GM18507 (cell line): ENCODE data around the gene GDI1.
A peak's percentile ranks its signal among the peaks of the same experiment; 100 is the strongest.

Experiments used
- DNase-seq: peaks from one replicate; pipeline ENCODE4 v3.0.0; 2011; ENCODE audit warnings: low read depth; ENCODE audit not compliant: insufficient read length; ENCODE audit errors: extremely low spot score
- FAIRE-seq: peaks from 2 replicates; lab custom pipeline; 2011; peaks lifted over from hg19 to GRCh38; lab: Jason Lieb, UNC

GDI1 gene

DNA sequence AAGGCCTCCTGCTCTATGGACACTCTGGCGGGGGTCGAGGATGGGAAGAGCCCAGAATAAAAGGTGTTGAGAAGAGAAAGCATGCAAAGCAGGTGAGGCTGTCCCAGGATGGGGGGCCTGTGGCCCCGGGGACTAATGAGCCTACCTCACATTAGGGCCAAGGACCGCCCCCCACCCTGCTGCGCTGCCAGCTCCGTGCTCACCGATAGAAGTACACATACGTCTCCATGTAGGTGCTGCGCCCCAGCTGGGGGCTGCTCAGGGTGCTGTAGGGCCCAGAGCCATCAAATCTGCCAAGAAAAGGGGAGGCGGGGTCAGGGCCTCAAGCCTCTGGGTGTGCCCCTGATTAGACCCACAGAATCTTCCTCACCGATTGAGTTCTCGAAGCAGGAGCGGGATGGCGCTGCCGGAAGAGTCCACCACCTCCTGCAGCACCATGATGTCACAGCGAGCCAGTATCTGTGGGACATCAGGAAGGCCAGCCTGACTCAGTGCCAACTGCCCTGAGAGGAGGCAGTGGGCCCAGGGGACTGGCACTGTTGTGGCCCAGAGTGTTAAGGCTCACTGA lies 32.2 kb upstream of the GDI1 start:
- FAIRE-seq (no peak), DNase-seq (no peak)

GRCh38 chrX:154408659-154409221 lies 28.2 kb upstream of the GDI1 start:
- no peak for DNase-seq
- FAIRE-seq, result no peak

DNA sequence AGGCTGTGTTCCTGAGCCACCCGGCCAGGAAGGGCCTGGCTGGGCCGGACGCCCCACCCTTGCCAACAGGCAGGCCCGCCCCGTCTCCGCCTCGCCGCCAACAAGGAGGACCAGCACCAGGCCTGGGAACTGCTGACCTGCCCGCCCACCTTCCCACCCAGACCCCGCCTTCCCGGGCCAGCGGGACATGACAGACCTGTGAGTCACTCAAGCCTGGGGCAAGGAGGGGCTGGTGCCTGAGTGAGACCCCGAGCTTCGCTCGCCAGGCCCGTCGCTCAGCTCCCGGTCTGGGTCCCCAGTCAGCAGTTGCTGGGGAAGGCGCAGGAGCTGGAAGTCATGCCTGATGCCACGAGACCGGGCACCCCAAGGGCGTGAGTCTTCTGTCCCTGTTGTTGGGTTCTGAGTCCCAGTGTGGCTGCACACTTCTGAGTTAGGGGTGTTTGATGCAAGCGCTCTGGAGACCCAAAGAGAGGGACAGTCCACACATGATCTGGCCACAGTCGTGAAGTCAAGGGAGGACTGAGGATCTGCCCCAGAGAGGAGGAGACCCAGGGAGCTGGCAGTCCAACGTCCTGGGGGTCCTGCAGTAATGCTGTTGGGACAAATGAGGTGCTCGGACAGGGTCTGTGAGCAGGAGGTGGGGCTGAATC lies 27.6 kb upstream of the GDI1 start, which contains the start of gene DNASE1L1:
TSS of gene DNASE1L1 (minus strand) at position 33 of the 650 bp plus-strand sequence. CDS start 3,686 bp downstream, outside the sequence.
- peak; percentile 88 for FAIRE-seq

DNA sequence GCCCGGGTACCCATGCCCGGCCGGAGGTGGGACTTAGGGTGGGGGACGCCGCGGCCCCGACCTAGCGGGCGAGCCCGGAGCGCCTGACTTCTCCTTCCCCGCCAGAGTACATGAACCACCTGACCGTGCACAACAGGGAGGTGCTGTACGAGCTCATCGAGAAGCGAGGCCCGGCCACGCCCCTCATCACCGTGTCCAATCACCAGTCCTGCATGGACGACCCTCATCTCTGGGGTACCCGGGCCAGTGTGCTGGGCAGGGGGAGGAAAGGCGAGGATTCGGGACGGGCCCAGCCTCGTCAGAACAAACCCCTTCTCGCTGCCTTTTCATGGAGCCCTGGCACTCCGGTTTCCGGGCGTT lies 25.0 kb upstream of the GDI1 start:
- FAIRE-seq (peak; percentile 97), DNase-seq (no peak)

More for the DNA sequence above, 27.6 kb upstream of the GDI1 start, which contains the start of gene DNASE1L1:
- DNase-seq, result no peak

GRCh38 chrX:154412468-154412867 lies 24.5 kb upstream of the GDI1 start:
- FAIRE-seq, result peak; percentile 88
- DNase-seq, result no peak

- no peak for FAIRE-seq
- no peak for DNase-seq
These were observed 23.8 kb upstream of the GDI1 start for GRCh38 chrX:154413142-154413541.

GRCh38 chrX:154417157-154417556 lies 19.8 kb upstream of the GDI1 start:
- DNase-seq (no peak), FAIRE-seq (no peak)

DNA sequence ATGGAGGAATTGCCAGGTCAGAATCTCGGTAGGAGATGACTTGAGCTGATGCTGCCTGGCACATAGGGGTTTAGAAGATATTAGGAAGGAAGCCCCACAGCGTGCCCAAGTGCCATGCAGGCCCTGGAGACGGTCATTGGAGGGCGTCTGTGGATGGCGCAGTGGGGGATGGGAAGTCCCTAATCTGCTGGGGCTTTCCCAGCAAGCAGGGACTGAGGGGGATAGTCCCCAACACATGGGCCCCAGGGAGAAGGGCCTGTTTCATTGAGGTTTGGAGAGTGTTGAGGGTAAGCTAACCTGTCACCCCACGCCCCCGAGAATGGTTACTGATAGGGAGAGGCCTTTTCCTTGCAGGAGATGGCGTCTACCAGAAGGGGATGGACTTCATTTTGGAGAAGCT lies 17.8 kb upstream of the GDI1 start:
- no peak for FAIRE-seq
- no peak for DNase-seq

GRCh38 chrX:154419688-154420401 lies 17.1 kb upstream of the GDI1 start:
- DNase-seq (no peak), FAIRE-seq (no peak)

- FAIRE-seq, result no peak
These were observed 16.6 kb upstream of the GDI1 start for GRCh38 chrX:154420402-154420756.

DNA sequence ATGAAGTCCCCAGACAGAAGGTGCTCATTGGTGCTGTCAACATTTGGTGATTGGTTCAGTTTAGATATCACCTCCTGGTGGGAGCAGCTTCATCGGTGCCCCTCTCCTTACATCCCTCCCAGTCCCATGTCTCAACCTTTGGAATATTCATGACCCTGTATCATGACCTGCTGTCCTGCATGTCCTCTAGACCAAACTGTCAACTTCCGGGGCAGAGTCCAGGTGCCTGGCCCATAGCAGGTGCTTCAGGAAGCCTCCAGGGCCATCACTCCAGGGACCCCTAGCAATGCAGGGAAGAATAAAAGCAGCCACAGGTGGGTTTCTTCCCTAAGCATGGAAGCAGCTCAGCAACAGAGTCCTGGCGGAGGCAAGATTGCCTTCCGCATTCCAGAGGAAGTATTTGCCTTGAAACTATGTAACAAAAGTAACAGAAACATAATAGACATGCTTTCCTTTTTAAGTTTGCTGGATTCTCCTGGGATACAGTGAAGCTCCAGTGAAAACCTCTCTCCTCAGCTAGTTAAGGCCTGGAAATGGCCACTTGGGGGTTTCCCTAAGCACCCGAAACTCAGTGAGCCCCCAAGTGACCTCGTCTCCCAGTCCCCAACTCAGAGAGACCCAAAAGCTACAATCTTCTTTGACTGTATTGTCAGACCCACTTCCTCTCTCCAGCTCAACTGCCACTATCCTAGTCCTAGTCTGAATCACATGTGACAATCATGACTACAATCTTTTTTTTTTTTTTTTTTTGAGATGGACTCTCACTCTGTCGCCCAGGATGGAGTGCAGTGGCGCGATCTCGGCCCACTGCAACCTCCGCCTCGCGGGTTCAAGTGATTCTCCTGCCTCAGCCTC lies 9.8 kb upstream of the GDI1 start:
- FAIRE-seq, result no peak

More at GRCh38 chrX:154420402-154420756, 16.6 kb upstream of the GDI1 start:
- DNase-seq, result no peak

GRCh38 chrX:154428176-154429171 lies 8.5 kb upstream of the GDI1 start, which contains the start of gene ATP6AP1:
Gene ATP6AP1, plus strand, starts transcription at chrX:154428677. Its CDS starts 16 bp downstream, at chrX:154428693.
- FAIRE-seq, result peak; percentile 98
- DNase-seq, result peak; percentile 76

More for the DNA sequence above, 9.8 kb upstream of the GDI1 start:
- no peak for DNase-seq

DNA sequence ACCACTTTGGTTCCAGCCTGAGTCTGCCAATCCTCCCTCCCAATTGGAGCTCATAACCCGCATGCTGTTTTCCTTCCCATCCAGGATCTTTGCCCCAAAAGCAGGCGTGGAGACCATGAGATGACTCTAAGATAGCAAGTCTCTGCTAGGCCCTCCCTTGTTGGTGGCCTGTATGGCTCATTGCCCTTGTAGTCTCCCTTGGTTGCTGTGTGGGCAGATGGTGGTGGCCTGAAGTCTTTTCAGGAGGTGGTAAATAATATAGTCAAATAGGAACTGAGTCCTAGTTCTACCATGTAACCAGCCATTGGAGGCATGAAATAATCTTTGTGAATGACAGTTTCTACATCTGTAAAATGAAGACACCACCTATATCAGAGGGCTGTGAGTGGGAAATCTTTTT lies 7.2 kb upstream of the GDI1 start:
- FAIRE-seq, result peak; percentile 42
- DNase-seq, result no peak

DNA sequence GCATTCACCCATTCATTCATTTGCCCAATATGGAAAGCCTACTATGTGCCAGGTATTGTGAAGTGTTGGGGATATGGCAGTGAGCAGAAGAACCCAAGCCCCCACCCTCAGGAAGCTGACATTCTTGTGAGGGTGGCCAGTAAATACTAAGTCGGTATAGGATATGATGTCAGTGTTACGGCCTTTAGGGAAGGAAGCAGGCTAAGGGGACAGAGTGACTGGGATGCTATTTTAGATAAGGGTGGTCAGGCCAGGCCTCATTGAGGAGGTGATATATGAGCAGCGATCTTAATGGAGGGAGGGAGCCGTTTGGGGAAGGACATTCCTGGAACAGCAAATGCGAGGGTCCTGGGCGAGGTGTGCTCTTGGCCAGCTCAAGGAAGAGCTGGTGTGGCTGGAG lies 6.5 kb upstream of the GDI1 start:
- no peak for FAIRE-seq

DNA sequence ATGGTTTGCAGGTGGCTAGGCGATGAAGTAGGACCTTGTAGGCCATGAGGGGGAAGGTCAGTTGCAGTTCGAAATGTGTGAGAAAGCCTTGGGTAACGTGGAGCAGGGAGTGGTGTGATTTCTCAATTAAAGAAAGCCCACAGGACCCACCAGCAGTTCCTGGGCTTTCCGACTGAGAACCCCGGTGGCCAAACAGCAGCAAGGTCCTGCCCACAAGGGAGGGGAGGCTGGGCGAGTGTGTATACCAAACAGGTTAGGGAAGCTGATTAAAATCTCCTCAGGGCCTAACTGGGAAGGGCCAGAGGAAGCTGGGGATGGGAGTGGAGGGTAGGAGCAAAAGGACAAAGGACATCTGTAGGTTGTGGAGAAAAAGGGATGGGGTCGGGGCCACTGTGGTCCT lies 6.0 kb upstream of the GDI1 start:
- FAIRE-seq (no peak), DNase-seq (no peak)

More for the DNA sequence above, 6.5 kb upstream of the GDI1 start:
- no peak for DNase-seq

DNA sequence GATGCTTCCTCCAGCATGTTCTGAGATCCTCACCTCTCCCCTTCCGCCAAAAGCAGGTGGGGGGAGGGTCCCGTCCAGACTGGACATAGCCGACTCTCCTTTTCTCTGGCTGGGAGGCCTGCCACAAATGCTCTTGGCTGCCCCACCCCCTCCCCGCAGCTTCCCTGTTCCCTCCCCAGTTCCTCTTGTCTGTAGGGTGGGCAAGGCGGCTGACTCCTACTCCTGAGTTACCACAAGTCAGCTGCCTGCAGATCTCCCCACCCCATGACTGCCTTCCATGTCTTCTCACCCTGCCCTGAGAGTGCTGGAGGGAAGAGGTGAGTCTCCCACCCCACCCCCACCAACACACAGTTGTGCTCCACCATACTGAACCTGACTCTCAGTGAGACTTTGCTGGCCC lies 5.6 kb upstream of the GDI1 start:
- DNase-seq, result no peak
- FAIRE-seq, result no peak

- FAIRE-seq (no peak), DNase-seq (no peak)
These were observed 4.7 kb upstream of the GDI1 start for GRCh38 chrX:154432210-154432609.

DNA sequence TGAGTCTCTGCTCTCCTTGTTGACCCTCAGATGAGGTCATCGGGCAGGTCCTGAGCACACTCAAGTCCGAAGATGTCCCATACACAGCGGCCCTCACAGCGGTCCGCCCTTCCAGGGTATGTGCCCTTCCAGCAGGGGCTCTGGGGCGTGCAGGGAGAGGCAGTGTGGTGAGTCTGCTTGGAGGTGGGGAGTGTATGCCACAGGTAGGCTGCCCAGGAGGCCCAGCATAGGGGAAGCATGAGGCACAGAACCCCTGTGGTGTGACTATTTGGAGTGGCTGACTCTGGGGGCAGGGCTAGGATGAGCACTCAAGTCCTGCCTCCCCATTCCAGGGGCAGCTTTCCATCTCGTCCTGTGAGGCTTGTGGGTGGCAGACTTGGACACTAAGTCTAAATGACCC lies 3.3 kb upstream of the GDI1 start:
- no peak for DNase-seq
- FAIRE-seq, result no peak
